ENCODE data around the gene HJURP. TPM values are rescaled to one million over a fixed set of nuclear protein-coding genes. Genes with fewer than 3 reads are reported as not detected.

The HJURP gene
- total RNA-seq, 6 experiments from 2014 or later: 0.27 to 2.5 (median 0.89) TPM

GRCh38 chr2:233803994-233804393 lies 50.3 kb downstream of the HJURP start:
- H3K27me3 ChIP-seq: no peaks in the 10 kb centered on the region
- DNase-seq (no peak), ATAC-seq (no peak)
- H3K4me3 ChIP-seq: no peak overlapping the region
- 68% methylated on average over 4 of the region's 8 CpGs for WGBS (ENCODE audit: insufficient coverage, low coverage, low lambda C conversion rate, missing lambda C conversion rate)
- H3K9me3 ChIP-seq: no peaks in the 10 kb centered on the region
- intact Hi-C loops (cut with DNase I): no loop called here
- TF ChIP-seq, protein P1, sequence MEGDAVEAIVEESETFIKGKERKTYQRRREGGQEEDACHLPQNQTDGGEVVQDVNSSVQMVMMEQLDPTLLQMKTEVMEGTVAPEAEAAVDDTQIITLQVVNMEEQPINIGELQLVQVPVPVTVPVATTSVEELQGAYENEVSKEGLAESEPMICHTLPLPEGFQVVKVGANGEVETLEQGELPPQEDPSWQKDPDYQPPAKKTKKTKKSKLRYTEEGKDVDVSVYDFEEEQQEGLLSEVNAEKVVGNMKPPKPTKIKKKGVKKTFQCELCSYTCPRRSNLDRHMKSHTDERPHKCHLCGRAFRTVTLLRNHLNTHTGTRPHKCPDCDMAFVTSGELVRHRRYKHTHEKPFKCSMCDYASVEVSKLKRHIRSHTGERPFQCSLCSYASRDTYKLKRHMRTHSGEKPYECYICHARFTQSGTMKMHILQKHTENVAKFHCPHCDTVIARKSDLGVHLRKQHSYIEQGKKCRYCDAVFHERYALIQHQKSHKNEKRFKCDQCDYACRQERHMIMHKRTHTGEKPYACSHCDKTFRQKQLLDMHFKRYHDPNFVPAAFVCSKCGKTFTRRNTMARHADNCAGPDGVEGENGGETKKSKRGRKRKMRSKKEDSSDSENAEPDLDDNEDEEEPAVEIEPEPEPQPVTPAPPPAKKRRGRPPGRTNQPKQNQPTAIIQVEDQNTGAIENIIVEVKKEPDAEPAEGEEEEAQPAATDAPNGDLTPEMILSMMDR (IDR thresholded peaks at IDR 0.05): no peak
- H3K4me1 ChIP-seq: no peaks in the 10 kb centered on the region
- H3K36me3 ChIP-seq: no peaks in the 10 kb centered on the region
- H3K27ac ChIP-seq: no peak overlapping the region

DNA sequence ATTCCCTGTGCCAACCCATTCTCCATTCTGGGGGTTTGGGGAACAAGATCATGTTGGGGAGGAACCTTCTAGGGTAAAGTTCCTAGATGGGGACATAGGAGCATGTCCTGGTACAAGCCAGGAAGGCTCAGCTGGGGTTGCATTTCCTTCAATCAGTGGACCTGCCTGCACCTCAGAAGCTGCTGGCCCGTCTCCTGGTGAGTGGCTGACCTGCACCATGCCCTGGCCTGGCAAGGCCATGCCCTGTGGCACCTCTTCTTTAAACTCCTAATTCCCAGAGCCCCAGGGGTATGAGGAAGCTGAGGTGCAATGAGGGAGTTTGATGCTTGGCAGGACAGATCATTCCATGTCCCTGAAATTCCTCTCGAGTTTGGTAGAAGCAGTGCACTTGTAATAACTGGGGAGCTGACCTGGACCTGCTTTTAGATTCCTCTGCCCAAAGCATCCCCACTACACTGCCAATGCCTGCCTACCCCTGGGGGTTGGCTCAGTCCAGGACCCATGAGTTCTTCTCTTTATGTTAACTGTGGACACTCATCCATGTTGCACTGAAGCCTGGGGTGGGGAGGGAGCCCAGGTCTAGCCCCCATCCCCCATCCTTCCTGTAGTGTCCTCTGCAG lies 50.9 kb downstream of the HJURP start:
- Histone ChIP-seq H3K4me3 (no peak overlapping the region), H3K27me3 (no peaks in the 10 kb centered on the region), H3K27ac (no peak overlapping the region), H3K9me3 (no peaks in the 10 kb centered on the region), H3K36me3 (no peaks in the 10 kb centered on the region), H3K4me1 (no peaks in the 10 kb centered on the region)
- DNase-seq (no peak), ATAC-seq (no peak)
- intact Hi-C loops (cut with DNase I): no loop called here
- TF ChIP-seq, protein P1 (IDR thresholded peaks at IDR 0.05): no peak
- TF ChIP-seq POLR2A (IDR thresholded peaks at IDR 0.05): no peak
- no CpG with 5 or more reads among the region's 2 CpGs for WGBS (ENCODE audit: insufficient coverage, low coverage, low lambda C conversion rate, missing lambda C conversion rate)

GRCh38 chr2:233802132-233802815 lies 52.1 kb downstream of the HJURP start:
- H3K27ac ChIP-seq: no peak overlapping the region
- no CpG with 5 or more reads among the region's 3 CpGs for WGBS (ENCODE audit: insufficient coverage, low coverage, low lambda C conversion rate, missing lambda C conversion rate)
- DNase-seq (no peak), ATAC-seq (no peak)
- no peak for TF ChIP-seq POLR2A (IDR thresholded peaks at IDR 0.05)
- TF ChIP-seq, protein P1 (IDR thresholded peaks at IDR 0.05): no peak
- intact Hi-C loops (cut with DNase I): no loop called here
- H3K4me1 ChIP-seq: no peaks in the 10 kb centered on the region
- H3K27me3 ChIP-seq: no peaks in the 10 kb centered on the region
- no peaks in the 10 kb centered on the region for H3K9me3 ChIP-seq
- no peak overlapping the region for H3K4me3 ChIP-seq
- H3K36me3 ChIP-seq: no peaks in the 10 kb centered on the region

DNA sequence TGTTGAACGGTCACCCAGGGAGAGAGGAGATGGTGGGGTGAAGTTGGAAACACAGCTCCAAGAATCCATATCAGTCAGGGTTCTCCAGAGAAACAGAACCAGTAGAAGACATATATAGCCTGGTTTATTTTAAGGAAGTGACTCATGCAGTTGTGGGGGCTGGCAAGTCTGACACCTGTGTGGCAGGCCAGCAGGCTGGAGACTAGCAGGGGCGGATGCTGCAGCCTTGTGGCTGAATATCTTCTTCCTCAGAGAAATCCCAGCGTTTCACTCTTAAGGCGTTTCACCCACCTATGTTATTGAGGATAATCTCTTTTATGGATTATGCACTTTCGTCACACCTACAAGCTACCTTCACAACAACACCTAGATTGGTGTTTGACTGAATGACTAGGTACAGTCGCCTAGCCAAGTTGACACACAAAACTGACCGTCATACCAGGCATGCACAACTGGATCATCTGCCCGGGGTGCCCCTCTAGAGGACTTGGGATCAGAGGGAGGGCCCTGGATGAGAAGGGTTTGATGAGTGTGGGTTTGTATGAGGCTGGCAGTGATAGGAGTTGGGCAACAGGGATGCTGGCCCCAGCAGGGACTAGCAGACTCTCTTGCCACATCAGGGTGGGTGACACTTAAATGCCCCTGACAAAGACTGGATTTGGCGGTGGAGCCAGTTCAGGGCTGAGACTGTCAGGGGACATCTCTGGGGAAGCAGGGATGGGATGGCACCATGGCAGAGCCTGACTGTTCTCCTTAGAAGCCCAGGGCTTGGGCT lies 52.8 kb downstream of the HJURP start:
- H3K27ac ChIP-seq: no peak overlapping the region
- no peak overlapping the region for H3K4me3 ChIP-seq
- no peaks in the 10 kb centered on the region for H3K36me3 ChIP-seq
- ATAC-seq (no peak), DNase-seq (no peak)
- 74% methylated on average over 7 of the region's 9 CpGs for WGBS (ENCODE audit: insufficient coverage, low coverage, low lambda C conversion rate, missing lambda C conversion rate)
- TF ChIP-seq POLR2A (IDR thresholded peaks at IDR 0.05): no peak
- TF ChIP-seq, protein P1 (IDR thresholded peaks at IDR 0.05): no peak
- no peaks in the 10 kb centered on the region for H3K4me1 ChIP-seq
- intact Hi-C loops (cut with DNase I): no loop called here
- H3K9me3 ChIP-seq: no peaks in the 10 kb centered on the region
- no peaks in the 10 kb centered on the region for H3K27me3 ChIP-seq
